ENCODE results near the gene ZC2HC1B. TPM values are rescaled to one million over a fixed set of nuclear protein-coding genes. Genes with fewer than 3 reads are reported as not detected.
A peak's percentile ranks its signal among the peaks of the same experiment; 100 is the strongest.

The ZC2HC1B gene
- total RNA-seq (not detected), polyA plus RNA-seq (ENCODE audit: insufficient read length in 6 of 6) (not detected)
- long read RNA-seq, donor 1, result 0 reads
- long read RNA-seq, donor 2, result 0 reads
- long read RNA-seq, donor 3, result 0 reads
- long read RNA-seq, donor 4, result 0 reads
- long read RNA-seq, donor 5, result 0 reads
- long read RNA-seq, donor 6, result 0 reads
- long read RNA-seq, donor 7, result 0 reads
- long read RNA-seq, donor 8, result 0 reads
- long read RNA-seq, donor 9, result 0 reads
- long read RNA-seq, donor 10, result 0 reads
- long read RNA-seq, donor 11, result 0 reads
- long read RNA-seq, donor 12, result 0 reads

DNA sequence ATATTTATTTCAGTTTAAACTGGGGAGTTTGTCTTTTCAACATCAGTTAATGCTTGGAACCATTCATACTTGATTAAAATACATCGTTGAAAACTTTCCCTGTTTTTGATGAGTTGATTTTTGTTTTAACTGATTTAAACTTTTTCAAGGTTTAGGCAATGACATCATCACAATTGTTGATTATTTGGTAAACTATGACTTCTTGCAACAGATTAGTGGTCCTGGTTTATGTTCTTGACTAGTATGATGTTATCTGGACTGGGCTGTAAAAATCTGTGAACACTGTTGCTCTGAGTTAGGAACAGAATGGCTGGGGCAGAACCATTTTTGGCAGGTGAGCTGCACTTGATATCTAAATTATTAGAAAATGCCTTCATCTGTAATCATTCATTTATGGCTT lies at the start of gene ZC2HC1B:
ZC2HC1B (plus strand) TSS at position 241 of the 400 bp plus-strand sequence; CDS start at position 307, 66 bp downstream.
- H3K27me3 ChIP-seq, result no peaks in the 10 kb centered on the region

GRCh38 chr6:143817621-143818020 lies 46.7 kb upstream of the ZC2HC1B start:
- Histone ChIP-seq H3K27ac (no peak overlapping the region), H3K27me3 (no peaks in the 10 kb centered on the region), H3K9me3 (no peaks in the 10 kb centered on the region), H3K36me3 (peaks cover 0 to 16% of the 10 kb centered on the region in 2 donors), H3K4me1 (peaks cover under 1 to 4% of the 10 kb centered on the region in 2 donors), H3K4me3 (no peak overlapping the region)
- ATAC-seq (no peak), DNase-seq (no peak)
- intact Hi-C loops (cut with DNase I), result no loop called here
- TF ChIP-seq CTCF (IDR thresholded peaks at IDR 0.05), result no peak

More for the DNA sequence above, at the start of gene ZC2HC1B:
- Histone ChIP-seq H3K4me1 (no peaks in the 10 kb centered on the region), H3K4me3 (no peak within 1 kb of the TSS), H3K27ac (no peak within 1 kb of the TSS), H3K9me3 (peaks cover 0 to 3% of the 10 kb centered on the region in 2 donors), H3K36me3 (peaks cover 0 to 71% of the 10 kb centered on the region in 2 donors)
- DNase-seq, result no peak
- no peak for TF ChIP-seq CTCF (IDR thresholded peaks at IDR 0.05)
- intact Hi-C loops (cut with DNase I), result no loop called here
- ATAC-seq, result no peak

DNA sequence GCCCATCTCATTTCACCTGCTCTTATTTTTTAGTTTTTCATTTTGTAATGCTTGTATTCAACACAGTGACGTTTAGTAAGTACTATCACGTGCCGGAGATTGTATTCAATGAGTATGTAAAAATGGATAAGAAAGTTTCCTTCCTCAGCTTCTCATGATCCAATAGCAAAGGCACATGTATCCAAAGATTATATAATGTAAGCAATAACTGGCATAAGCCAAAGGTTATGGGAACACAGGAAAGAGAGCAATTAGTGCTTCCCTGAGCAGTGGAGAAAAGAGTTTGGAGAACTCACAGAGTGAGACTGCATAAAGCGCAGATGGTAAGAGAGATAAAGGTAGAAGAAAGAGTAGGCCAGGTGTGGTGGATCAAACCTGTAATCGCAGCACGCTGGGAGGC lies 42.9 kb upstream of the ZC2HC1B start:
- Histone ChIP-seq H3K9me3 (no peaks in the 10 kb centered on the region), H3K27ac (no peak overlapping the region), H3K4me1 (peaks cover 8 to 15% of the 10 kb centered on the region in 2 donors), H3K27me3 (no peaks in the 10 kb centered on the region), H3K4me3 (no peak overlapping the region), H3K36me3 (peaks cover 0 to 16% of the 10 kb centered on the region in 2 donors)
- intact Hi-C loops (cut with DNase I), result no loop called here
- no peak for TF ChIP-seq CTCF (IDR thresholded peaks at IDR 0.05)
- DNase-seq (no peak), ATAC-seq (no peak)

GRCh38 chr6:143822584-143823024 lies 41.7 kb upstream of the ZC2HC1B start:
- Histone ChIP-seq H3K9me3 (no peaks in the 10 kb centered on the region), H3K27me3 (no peaks in the 10 kb centered on the region), H3K4me3 (no peak overlapping the region), H3K4me1 (peaks cover 8 to 15% of the 10 kb centered on the region in 2 donors), H3K27ac (peak overlapping the region in 1 of 2 donors; percentile 30), H3K36me3 (peaks cover 0 to 16% of the 10 kb centered on the region in 2 donors)
- no peak for TF ChIP-seq CTCF (IDR thresholded peaks at IDR 0.05)
- intact Hi-C loops (cut with DNase I), result no loop called here
- ATAC-seq, result peak; percentile 56
- no peak for DNase-seq

- H3K36me3 ChIP-seq, result peaks cover 0 to 15% of the 10 kb centered on the region in 2 donors
- no peak overlapping the region for H3K27ac ChIP-seq
- ATAC-seq (peak; percentile 53), DNase-seq (no peak)
- TF ChIP-seq CTCF (IDR thresholded peaks at IDR 0.05), result no peak
- no peak overlapping the region for H3K4me3 ChIP-seq
- intact Hi-C loops (cut with DNase I), result no loop called here
- H3K27me3 ChIP-seq, result no peaks in the 10 kb centered on the region
- H3K4me1 ChIP-seq, result peaks cover 8 to 15% of the 10 kb centered on the region in 2 donors
- H3K9me3 ChIP-seq, result no peaks in the 10 kb centered on the region
These were observed 40.7 kb upstream of the ZC2HC1B start for GRCh38 chr6:143823548-143823947.

Measured in left lung (tissue), 14 donors.